COLO668 (cell line): ENCODE results near the gene MRPL50.
"Not testable (repeated sequence)": the region's sequence is repeated elsewhere in the genome, so short reads cannot be mapped to it uniquely, and the experiment has no call there.

Source experiments
- DNase-seq: peaks from one replicate; lab custom pipeline; 2025; ENCODE audit not compliant: unreplicated experiment; lab: John Stamatoyannopoulos, UW

MRPL50 gene

GRCh38 chr9:101418518-101419430 lies 20.4 kb upstream of the MRPL50 start:
- no peak for DNase-seq

- no peak for DNase-seq
Measured at GRCh38 chr9:101417977-101418376, 19.6 kb upstream of the MRPL50 start.

GRCh38 chr9:101417389-101417788 lies 19.0 kb upstream of the MRPL50 start:
- no peak for DNase-seq

- no peak for DNase-seq
Measured at GRCh38 chr9:101415578-101415977, 17.2 kb upstream of the MRPL50 start.

GRCh38 chr9:101414839-101415238 lies 16.4 kb upstream of the MRPL50 start:
- DNase-seq, result no peak

- DNase-seq, result no peak
Measured at GRCh38 chr9:101409079-101409477, 10.7 kb upstream of the MRPL50 start.

- no peak for DNase-seq
Measured at GRCh38 chr9:101408374-101409078, 10.1 kb upstream of the MRPL50 start.

GRCh38 chr9:101403516-101404285 lies 5.3 kb upstream of the MRPL50 start:
- DNase-seq, result no peak

- no peak for DNase-seq
Measured at GRCh38 chr9:101400120-101400519, 1.7 kb upstream of the MRPL50 start.

GRCh38 chr9:101399643-101399970 lies 1.2 kb upstream of the MRPL50 start:
- no peak for DNase-seq

- DNase-seq, result no peak
Measured at GRCh38 chr9:101398930-101399642, 668 bp upstream of the MRPL50 start.

- DNase-seq, result no peak
Measured at GRCh38 chr9:101397746-101398067, 711 bp downstream of the MRPL50 start.

GRCh38 chr9:101394687-101395086 lies 3.7 kb downstream of the MRPL50 start:
- no peak for DNase-seq

- no peak for DNase-seq
Measured at GRCh38 chr9:101393135-101393534, 5.3 kb downstream of the MRPL50 start.

- no peak for DNase-seq
Measured at GRCh38 chr9:101388507-101388993, 9.9 kb downstream of the MRPL50 start.

GRCh38 chr9:101387871-101388506 lies 10.4 kb downstream of the MRPL50 start:
- DNase-seq, result peak; percentile 20

GRCh38 chr9:101384873-101385536 lies 13.4 kb downstream of the MRPL50 start, which contains the start of gene BAAT:
TSS of gene BAAT (minus strand) at chr9:101385006. CDS start at chr9:101371404, 13,602 bp downstream.
- DNase-seq, result not testable (repeated sequence)

- no peak for DNase-seq
Measured at GRCh38 chr9:101383361-101383760, 15.1 kb downstream of the MRPL50 start.

- DNase-seq, result no peak
Measured at GRCh38 chr9:101381833-101382342, 16.5 kb downstream of the MRPL50 start.

- DNase-seq, result no peak
Measured at GRCh38 chr9:101381118-101381517, 17.3 kb downstream of the MRPL50 start.
